Muscle of arm (tissue), 12 donors: ENCODE results near the gene SNX1. TPM values are rescaled to one million over a fixed set of nuclear protein-coding genes. Genes with fewer than 3 reads are reported as not detected.

Experiments used
- DNase-seq: peaks from one replicate; pipeline ENCODE4 v3.0.0-alpha.2; 2013
- polyA plus RNA-seq, 12 donors: library from polyadenylated mRNA; unstranded; fragments of 120-200 nt; gene quantifications; one replicate each; pipeline ENCODE4 v1.2.1, GENCODE V29; 2013; ENCODE audit not compliant: insufficient read length in 12 of 12

Gene SNX1
- polyA plus RNA-seq, 12 donors = 49.6 to 86.3 (median 59.1) TPM; not detected in 1

DNA sequence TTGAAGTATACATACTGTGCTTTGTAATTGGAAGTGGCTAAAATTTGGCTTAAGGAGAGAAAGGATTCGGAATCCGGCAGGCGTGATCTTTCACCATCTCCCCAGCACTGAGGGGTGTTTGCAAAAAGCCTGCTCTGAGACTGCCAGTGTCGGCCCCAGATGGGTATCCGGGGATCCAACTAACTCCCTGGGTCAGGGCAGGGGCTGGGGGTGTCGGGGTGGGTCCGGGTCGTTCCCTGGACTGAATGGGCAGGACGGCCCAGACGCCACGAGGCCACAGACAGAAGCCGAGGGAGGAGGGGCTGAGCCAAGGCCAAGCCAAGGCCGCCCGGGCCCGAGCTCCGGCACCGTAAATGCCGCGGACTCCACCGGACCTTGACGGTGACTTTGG, 66.7 kb downstream of the SNX1 start:
- no peak for DNase-seq

DNA sequence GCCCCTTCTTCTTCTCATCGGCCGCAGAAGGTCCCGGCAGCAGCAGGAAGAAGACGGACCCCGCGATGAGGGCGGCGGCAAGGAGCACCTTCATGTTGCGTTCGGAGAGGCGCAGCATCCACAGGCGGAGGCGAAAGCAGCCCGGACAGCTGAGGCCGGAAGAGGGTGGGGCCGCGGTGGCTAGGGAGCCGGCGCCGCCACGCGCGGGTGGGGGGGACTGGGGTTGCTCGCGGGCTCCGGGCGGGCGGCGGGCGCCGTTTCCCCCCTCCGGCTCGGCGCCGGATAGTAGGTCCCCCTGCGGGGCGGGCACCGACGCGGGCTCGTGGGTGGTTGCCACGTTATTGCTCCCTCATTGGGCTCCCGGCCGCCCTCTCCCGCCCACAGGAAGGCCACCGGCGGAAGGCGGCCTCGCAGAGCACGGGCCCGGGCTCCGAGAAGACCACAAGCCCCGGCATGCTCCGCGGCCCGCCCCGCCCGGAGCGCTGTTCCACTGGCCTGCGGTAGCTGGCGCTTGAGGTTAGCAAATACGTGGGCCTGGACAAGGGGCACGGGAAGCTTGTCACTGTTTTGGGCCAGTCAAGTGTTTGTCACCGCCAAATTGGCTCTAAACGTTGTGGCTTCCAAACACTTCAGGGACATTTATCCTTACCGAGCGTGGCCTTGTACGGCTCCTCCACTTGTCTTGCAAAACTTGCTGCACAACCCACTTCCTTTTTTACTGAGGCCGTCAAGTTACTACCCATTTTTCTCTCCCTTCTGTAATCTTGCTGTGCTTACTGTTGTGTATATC, 67.3 kb downstream of the SNX1 start, which contains the start of gene PPIB:
PPIB (minus strand) TSS at position 154 of the 790 bp plus-strand sequence; CDS start at position 118, 36 bp downstream.
- peak; percentile 98 for DNase-seq

DNA sequence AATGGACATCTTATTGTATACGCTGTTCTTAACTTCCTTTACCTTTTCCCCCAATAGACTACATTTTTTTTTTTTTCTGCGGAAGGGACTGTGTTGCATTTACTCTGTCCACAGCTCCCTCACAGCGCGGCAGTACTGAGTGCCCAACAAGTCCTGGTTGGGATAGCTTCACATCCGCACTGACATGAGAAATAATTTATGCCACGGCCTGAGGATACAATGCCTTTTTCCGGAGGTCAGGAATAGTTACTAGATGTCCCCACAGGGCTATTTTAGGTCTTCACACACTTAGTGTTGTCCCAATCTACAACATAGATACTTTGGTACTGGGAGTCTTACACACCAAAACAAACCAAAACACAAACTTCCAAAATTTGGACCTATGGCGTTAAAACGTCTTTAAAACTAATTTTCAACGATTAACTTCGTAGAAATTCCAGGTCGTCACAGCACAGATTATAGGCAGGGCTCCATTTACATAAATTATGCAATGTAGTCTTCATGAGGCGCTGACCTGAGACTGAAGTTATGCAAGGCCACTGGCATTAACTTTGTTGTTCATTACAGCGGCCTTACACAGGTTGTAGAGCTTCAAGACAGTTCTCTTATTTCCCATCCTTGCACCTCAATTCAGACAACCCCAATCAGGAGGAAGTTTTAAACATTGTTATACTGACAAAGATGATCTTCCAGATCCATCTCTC, 68.0 kb downstream of the SNX1 start:
- no peak for DNase-seq

DNA sequence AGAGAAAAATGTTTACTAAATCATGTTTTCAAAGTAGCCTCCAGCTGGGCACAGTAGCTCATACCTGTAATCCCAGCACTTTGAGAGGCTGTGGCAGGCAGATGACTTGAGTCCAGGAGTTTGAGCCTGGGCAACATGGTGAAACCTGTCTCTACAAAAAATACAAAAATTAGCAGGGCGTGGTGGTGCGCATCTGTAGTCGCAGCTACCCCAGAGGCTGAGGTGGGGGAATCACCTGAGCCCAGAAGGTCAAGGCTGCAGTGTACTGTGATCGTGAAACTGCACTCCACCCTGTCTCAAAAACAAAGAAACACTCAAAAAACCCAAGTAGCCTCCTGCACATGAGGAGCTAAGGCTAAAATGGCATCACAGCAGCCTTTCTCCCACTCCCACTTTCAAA, 68.7 kb downstream of the SNX1 start:
- no peak for DNase-seq

DNA sequence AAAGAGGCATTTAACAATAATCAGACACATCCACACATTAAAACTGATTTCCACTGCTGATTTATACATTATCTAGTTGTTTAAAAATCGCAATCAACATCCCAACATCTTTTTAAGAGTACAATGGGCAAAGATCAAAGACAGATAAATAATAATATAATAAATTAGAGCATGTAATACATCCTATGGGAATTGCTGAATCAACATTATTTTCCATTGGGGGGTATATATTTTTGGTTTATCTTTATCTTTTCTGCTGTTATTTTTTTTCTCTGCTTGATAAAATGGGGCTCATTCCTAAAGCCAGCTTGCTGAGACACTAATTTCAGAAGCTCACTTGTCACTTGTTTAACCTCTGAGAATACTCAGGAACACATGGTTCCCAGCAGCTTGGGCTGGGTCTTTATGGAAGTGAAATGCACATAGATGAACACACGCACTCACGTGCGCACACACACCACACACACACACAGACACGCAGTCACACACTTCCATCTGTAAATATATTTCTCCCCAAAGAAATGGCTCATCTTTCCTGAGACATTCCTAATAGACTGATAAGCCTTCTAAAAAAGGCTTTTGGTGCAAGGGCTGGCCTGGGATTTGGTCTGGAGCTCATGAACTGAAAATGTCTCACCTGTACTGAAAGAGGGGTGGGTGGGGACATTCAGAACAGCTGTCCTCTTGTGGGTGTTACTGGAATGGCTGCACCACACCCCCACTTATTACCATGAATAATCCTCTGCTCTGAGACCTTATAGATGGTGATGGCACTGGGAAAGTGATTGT, 70.5 kb downstream of the SNX1 start:
- no peak for DNase-seq

DNA sequence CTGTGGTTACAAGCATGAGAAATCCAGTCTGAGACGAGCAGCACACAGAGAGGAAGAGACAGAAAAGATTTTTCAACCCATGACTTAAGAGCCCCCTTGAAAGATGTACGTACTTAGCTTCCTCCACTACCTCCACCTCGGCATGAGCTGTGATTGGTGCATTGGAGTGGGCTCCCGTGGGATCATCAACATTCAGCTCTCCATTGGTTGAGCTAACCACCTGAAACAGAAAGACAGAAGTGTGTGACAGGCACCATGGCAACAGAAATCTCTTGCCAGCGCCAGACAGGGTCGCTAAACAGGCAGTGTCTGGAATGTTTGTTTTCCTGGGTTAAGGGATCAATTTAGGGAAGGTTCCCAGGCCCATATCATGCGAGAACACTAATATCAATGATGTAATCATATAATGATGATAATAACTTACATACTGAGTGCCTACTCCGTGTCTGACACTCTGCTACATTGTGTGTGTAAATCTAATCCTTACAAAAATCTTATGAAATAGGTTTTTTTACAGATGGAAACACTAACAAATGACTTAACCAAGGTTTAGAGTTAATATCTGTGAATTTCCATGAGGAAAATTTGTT, 84.5 kb downstream of the SNX1 start:
- no peak for DNase-seq

DNA sequence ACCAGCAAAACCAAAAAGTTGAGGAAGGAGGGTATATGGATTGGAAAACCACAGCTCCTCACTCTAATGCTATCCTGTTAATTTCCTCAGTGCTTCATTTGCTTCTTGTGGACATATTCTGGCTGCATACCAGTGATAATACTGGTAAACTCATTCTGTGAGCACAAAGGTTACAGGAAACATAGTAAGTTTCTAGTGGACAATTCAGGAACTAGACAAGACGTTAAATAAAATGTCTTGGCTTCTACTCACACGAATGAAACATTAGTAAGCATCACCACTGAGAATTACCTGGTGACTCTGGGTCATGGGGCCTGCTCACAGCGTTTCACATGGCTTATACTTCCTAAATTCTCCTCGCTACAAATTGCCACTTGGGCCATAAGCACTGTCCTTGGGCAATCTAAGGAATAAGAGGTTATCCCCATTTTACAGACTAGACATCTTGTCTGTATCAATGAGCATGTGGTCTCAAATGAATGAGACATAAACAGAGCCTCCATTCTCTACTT, 87.1 kb downstream of the SNX1 start:
- DNase-seq = no peak

DNA sequence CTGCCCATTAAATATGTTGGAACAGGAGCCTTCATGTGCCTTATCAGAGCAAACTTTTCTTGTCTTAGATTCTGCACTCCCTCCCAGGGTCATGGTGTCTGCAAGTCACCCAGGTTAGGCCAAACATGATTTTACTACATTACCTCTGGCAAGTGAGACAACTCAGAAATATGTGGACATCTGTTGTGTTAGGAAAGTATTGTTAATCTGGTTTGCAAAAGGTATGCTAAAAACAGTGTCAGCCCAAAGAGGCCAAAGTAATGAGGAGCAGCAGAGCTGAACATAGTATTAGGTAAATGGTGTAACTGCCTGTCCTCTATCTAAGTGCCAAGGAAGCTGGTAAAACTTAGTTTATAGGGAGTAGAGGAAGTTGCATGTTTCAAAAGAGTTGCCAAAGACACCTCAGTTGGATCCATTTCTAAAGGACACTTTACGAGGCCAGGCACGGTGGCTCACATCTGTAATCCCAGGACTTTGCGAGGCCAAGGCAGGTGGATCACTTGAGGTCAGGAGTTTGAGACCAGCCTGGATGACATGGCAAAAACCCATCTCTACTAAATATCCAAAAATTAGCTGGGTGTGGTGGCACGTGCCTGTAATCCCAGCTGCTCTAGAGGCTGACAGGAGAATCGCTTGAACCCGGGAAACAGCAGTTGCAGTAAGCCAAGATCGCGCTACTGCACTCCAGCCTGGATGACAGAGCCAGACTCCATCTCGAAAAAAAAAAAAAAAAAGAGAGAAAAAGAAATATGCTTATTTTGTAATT, 89.5 kb downstream of the SNX1 start:
- no peak for DNase-seq

DNA sequence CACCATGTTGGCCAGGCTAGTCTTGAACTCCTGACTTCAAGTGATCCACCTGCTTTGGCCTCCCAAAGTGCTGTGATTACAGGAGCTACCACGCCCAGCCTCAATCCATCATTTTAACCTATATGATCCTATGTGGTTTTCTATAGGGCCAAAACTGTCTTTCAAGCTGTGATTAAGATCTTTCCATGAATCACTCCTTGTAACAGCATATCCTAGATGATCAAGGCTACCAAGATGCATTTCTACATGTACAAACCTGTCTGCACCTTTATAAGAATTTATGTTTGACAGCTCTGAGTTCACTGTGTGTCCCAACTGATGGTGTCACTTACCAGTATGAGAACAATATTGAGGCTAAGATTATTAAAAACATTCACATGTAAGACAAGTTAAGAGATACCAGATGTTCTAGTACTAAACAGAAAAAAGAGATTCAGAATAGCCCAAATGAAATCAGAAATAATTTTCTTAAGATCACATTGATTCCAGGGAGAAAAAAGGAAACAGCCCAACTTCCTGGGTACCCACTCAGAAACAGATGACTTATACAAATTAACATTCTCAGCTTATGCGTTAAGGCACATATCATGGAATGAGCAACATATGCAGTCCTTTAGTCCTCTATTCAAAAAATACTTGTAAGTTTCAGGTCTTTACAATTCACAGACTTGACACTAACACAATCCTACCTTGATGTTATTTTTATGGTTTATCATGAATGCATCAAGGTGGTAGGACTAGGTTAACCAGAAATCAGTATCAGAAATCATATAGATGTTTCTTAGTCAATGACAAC, 91.8 kb downstream of the SNX1 start:
- no peak for DNase-seq

Other genes with a start within 250 kb of the SNX1 start
- gene DAPK2, start 49.5 kb upstream of the SNX1 start, polyA plus RNA-seq = 1 to 10 TPM in 10 of 12 donors, not detected in 2; 2.5 to 6.6 (median 3.7) TPM
- 10 to 100 TPM in 11 of 12 donors, not detected in 1; 39.1 to 63.3 (median 55.2) TPM for gene CIAO2A, start 2.1 kb upstream of the SNX1 start, polyA plus RNA-seq
- 10 to 100 TPM in 1 of 12 donors, 1 to 10 TPM in 2, under 1 TPM in 8, not detected in 1; 0.45 to 10.3 (median 0.77) TPM for gene SNX22, start 55.7 kb downstream of the SNX1 start, polyA plus RNA-seq
- 100 to 1,000 TPM in 11 of 12 donors, not detected in 1; 163 to 408 (median 256) TPM for gene PPIB, start 67.0 kb downstream of the SNX1 start, polyA plus RNA-seq